ENCODE measurements around the gene RNF182.
"Not testable (repeated sequence)": the region's sequence is repeated elsewhere in the genome, so short reads cannot be mapped to it uniquely, and the experiment has no call there.

RNF182 gene

GRCh38 chr6:13918686-13919250, 6.0 kb upstream of the RNF182 start:
- DNase-seq, result no peak

- DNase-seq, result no peak
Observed at GRCh38 chr6:13919861-13920260, 4.9 kb upstream of the RNF182 start.

GRCh38 chr6:13920552-13920951, 4.2 kb upstream of the RNF182 start:
- no peak for DNase-seq

GRCh38 chr6:13922750-13923149, 2.0 kb upstream of the RNF182 start:
- DNase-seq, result no peak

- DNase-seq, result no peak
Observed at GRCh38 chr6:13923527-13924145, 1.1 kb upstream of the RNF182 start.

DNA sequence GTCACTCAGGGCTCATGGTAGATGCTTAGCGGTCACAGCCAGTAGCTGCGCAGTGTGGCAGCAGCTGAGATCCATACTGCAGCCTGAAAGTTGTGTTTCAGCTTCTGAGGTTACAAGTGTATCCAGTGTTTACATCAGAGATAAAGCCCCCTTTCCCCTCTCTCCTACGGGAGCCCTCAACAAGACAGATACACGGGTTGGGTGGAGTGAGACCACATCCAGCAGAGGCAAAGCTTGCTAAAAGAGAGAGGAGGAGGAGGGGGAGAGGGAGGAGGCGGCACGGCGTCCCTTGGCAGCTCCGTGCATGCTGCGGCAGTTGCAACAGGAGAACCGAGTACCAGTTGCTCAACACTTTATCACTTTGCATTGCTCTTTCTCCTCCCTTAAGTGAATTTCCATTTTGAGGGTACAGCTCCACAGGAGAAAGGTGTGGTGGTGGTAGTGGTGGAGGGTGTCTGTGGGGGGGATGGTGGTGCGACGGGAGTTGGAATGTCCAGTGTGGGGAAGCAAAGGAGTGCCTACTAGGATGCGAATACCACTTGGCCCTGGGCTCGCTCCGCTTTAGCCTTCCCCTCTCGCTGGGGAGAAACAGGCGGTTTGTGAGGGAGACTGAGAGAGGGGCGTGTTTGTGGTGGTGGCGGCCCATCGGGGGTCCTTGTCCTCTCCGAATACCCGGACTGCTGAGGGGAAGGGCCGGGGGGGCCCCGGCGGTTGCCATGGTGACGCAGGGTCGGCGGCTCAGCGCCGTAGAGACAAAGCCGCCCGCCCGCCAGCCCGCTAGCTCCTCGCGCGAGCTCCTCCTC, 405 bp upstream of the RNF182 start:
- DNase-seq, result peak; percentile 27

DNA sequence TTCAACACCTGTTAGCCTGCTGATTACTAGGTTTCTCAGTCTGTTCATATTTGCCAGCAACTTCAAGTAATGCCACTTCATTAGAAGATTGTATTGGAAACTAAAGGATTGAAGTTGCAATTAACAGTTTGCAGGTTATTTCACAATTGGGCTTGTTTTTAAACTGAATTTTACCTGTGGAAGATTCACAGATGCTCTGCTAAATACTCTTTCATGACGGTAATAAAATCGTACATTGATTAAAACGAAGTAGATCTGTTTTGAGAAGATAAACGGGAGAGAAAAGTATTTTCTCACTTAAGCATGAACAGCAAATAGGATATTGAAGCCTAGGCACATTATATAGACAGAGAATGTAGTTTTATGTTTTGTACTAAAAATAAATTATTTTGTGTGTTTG, 1.6 kb downstream of the RNF182 start:
- no peak for DNase-seq

GRCh38 chr6:13927203-13927602, 2.5 kb downstream of the RNF182 start:
- no peak for DNase-seq

DNA sequence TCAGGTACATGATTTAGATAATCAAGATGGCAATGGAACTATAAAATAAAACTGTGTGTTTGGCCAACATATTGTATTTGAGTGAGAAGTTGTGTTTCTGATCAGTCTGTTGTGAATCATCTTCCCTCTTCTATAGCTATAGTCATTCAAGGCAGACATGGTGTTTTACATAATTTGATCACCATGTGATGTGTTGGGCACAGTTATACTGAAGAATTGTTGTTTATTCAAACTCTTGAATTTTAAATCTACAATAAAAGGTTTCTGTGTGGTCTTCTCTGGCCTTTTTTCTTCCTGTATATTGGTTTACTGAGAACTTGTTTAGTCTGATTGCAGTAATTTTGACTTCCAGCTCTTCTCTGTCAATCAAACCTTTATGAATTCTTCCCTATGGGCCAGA, 4.4 kb downstream of the RNF182 start:
- DNase-seq, result no peak

- DNase-seq, result no peak
Observed at GRCh38 chr6:13931797-13932402, 7.1 kb downstream of the RNF182 start.

GRCh38 chr6:13932785-13933184, 8.0 kb downstream of the RNF182 start:
- no peak for DNase-seq

DNA sequence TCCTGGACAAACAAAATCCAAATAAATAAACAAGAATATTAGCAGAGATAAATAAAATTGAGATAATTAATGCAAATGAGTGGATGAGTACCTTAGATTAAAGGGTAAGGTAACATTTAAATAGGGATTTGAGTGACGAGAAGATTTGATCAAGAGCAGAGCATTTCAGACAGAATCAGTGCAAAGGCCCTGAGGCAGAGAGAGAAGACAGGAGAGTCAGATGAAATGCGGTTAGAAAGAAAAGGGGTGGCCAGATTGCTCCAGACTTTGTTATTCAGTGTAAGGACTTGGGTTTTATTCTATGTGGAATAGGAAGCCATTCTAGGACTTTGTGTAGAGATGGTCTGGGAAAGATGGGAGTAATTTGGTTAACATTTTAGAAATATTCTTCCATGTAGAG, 10.0 kb downstream of the RNF182 start:
- DNase-seq, result no peak

- DNase-seq, result no peak
Observed at GRCh38 chr6:13935190-13935880, 10.6 kb downstream of the RNF182 start.

DNA sequence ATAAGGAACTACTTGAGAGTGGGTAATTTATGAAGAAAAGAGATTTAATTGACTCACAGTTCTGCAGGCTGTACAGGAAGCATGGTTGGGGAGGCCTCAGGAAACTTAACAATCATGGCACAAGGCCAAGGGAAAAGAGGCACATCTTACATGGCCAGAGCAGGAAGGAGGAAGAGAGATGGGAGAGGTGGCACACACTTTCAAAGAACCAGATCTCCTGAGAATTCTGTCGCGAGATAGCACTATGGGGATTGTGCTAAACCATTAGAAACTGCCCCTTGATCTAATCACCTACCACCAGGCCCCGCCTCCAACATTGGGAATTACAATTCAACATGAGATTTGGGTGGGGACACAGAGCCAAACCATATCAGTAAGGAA, 11.1 kb downstream of the RNF182 start:
- not testable (repeated sequence) for DNase-seq

- DNase-seq, result peak; percentile 3
Observed at GRCh38 chr6:13941902-13942301, 17.1 kb downstream of the RNF182 start.

GRCh38 chr6:13943943-13944342, 19.2 kb downstream of the RNF182 start:
- DNase-seq, result no peak

DNA sequence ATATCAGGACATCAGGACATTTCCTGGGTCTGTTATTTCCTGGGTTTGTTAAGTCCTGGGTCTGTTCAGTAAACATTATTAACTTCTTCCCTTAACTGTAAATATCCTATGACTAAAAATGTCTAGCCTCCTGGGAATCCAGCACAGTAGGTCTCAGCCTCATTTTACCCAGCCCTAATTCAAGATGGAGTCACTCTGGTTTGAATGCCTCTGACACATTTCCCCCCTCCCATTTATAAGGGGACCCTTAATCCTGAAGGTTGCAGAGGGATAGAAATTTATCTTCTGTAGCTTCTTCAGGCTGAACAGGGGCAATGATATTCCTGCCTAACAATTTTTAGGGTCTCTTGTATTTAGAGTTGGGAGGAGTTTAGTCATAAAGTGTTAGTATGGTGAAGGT, 21.8 kb downstream of the RNF182 start:
- no peak for DNase-seq

GRCh38 chr6:13947611-13948178, 22.9 kb downstream of the RNF182 start:
- no peak for DNase-seq

DNA sequence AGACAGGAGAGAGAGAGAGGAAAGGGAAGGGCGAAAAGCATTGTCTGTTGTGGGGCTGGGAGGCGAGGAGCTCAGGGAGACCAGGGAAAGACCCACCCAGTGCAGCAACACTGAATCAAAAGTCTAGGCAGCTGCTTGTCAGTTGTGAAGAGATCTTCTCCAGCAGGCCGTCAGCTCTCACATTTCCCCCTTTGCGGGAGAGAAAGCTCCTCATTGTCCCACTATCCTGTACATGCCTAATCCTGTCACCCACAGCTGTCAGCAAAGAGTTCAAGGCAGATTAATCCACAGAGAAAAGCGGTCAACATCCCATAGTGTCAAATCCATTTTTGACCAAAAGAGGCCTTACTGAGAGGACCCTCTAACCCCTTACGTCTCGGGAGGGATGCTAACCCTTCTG, 27.3 kb downstream of the RNF182 start:
- no peak for DNase-seq

- peak; percentile 7 for DNase-seq
Observed at GRCh38 chr6:13953061-13953705, 28.4 kb downstream of the RNF182 start.

GRCh38 chr6:13965582-13966127, 40.9 kb downstream of the RNF182 start:
- DNase-seq, result no peak

DNA sequence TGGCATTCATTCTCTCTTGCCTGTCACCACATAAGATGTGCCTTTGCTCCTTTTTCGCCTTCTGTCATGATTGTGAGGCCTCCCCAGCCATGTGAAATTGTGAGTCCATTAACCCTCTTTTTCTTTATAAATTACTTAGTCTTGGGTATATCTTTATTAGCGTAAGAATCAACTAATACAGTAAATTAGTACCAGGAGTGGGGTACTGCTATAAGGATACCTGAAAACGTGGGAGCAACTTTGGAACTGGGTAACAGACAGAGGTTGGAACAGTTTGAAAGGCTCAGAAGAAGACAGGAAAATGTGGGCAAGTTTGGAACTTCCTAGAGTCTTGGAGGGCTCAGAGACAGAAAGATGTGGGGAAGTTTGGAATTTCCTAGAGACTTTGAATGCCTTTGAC, 46.6 kb downstream of the RNF182 start:
- DNase-seq, result no peak

Data from NCI-H226 (cell line).